HG02970 (cell line): ENCODE results near the gene C1S.
"Not testable (repeated sequence)": the region's sequence is repeated elsewhere in the genome, so short reads cannot be mapped to it uniquely, and the experiment has no call there.

Source experiments
- ATAC-seq: cut with Tn5 transposase; IDR thresholded peaks from one replicate; pipeline ENCODE4 v1.9.1; 2021; ENCODE audit warnings: mild to moderate bottlenecking, moderate library complexity, moderate number of reproducible peaks; ENCODE audit not compliant: unreplicated experiment, low FRiP score

C1S gene

DNA sequence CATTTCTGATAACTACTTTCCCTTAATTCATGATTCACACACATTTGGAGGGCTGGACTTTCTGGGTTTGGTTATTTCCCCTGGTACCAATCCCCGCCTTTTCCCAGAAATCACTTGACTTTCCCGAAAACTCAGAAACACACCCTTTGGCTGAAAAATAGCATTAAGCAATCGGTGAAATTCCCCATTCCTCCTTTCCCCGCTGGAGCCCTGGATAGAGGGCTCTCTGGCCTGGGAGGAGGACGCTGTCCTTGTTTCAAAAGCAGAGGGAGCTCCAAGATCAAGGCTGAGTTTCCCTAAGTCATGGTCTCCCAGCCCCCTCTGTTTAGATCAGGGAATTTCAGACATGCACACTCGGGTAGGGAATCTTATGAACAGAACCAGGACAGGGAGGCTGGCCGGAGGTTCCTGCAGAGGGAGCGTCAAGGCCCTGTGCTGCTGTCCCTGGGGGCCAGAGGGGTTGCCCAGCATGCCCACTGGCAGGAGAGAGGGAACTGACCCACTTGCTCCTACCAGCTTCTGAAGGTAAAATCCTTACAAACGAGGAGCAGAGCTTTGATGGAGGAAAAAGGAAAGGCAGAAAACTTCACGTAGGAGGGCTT is at the start of gene C1S:
Gene C1S, plus strand, starts transcription at position 366 of the 602 bp plus-strand sequence. CDS start 1,195 bp downstream, outside the sequence.
- ATAC-seq: no peak

DNA sequence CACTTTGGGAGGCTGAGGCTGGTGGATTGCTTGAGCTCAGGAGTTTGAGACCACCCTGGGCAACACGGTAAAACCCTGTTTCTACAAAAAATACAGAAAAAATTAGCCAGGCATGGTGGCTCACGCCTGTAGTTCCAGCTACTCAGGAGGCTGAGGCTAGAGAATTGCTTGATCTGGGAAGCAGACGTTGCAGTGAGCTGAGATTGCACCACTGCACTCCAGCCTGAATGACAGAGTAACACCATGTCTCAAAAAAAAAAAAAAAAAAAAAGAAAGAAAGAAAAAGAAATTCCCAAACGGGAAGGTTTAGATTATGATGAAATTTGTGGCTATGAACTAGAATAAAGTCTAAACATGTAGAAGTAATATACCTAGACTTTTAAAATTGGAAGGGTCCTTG is 49.1 kb upstream of the C1S start:
- not testable (repeated sequence) for ATAC-seq

DNA sequence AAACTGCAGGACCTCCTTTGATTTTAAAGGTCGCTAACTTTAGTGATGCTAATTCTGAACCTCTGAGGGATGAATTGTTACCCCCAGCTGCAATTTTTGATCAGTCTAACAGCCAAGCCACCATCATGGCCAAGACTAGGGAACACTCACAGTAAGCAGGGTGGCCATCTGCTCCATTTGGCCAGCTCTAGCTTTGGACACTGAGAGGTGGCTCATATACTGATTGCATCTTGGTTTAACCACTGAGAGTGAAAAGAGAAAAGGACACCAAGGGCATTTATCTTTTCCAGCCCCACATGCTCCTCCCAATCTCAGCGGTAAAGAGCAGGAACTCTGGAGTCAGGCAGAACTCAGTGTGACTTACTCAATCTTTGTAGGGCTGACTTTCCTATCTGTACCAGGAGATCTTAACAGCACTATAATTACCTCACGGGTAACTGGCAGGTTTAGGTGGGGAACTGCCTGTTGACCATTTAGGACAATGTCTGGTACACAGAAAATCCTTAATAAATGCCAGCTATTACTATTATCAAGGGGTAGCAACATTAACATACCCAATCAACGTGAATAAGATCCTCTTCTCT is 48.4 kb upstream of the C1S start:
- no peak for ATAC-seq

DNA sequence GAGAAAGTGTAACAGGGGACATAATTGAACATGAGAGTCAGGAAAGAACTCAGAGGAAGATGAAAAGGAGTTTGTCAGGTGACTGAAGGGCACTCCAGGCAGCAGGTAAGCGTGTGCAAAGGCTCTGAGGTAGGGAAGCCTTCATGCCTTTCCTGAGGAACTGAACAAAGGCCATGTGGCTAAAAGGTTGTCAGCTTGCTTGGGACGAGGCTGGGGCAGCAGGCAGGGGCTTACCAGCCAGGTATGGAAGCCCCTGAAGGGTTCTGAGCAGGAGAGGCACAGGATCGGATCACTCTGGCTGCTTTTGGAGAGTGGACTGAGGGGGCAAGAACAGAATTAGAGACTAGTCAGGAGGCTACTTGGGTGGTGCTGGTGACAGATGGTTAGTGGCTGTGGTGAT is 47.4 kb upstream of the C1S start:
- ATAC-seq: no peak

DNA sequence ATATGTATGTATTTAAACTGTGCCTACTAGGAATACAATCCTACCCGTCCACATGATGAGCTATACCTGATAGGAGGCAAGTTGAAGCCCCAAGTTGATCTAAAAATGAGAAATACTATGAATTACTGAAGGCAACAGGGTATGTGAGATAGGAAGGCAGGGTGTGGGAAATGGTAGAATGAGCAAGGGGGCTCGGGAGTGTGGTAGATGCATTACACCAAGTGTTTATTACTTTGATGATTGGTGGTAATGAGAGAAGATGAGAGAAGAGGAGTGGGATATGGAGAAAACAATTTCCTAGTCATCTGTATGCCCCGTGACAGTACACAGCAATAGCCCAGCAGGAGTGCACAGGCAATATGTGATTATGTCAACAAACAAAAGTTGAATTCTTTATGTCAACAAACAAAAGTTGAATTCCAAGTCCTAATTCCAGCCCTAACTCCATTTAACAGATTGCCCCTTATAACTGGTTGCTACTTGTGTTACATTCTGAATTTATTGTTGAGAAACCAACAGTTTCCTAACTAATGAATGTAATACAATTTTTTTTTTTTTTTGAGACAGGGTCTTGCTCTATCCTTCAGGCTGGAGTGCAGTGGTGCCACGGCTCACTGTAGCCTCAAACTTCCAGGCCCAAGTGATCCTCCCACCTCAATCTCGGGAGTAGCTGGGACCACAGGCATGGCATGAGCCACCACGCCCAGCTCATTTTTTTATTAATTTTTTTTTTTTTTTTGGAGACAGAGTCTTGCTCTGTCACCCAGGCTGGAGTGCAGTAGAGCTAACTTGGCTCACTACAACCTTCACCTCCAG is 44.8 kb upstream of the C1S start:
- ATAC-seq: no peak

DNA sequence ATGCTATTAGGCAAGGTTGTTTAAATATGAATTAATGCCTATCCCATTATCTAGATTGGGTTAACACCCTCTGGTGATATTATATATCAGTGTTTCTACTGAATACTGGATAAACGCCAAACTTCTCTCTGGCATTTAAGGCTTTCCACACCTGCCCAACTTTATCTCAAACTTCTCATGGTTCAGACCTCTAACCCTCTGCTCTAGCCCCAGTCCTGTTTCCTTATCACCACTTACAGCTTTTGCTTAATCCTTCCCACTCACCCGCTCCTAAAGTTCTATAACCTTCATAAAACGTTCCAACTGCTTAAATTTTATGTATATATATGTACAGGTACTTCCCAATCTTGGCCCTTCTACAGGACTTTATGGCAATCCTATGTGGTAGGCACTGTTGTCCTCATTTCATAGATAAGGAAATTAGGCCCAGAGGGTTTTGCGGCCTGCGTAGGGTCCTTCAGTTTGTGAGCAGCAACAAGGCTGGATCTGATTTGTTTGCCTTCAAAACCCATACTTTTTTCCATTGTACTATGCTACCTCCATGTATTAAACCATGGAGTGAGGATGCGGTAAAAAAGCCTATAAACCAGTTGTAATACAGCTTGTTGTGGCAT is 43.5 kb upstream of the C1S start:
- no peak for ATAC-seq

DNA sequence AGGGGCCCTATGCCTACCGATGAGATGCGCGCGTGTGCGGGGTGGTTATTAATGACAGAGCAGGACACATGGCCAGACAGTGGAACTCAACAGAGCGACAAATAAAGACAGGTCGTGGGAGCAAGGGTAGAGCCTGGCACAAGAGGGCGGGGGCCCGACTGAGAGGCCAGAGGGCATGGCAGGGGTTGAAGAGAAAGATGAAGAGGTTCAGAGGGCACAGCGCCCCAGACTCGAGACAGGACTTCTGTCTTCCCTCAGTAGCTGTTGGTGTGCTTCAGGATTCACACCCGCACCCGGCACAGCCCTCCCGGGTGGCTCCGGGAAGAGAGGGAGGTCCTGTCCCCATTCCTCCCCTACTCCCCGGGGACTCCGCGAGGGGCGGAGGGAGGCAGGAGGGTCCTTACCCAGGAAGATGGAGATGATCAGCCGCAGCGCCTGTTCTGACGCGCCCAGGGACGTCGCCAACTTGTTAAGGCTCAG is 42.6 kb upstream of the C1S start:
- no peak for ATAC-seq

DNA sequence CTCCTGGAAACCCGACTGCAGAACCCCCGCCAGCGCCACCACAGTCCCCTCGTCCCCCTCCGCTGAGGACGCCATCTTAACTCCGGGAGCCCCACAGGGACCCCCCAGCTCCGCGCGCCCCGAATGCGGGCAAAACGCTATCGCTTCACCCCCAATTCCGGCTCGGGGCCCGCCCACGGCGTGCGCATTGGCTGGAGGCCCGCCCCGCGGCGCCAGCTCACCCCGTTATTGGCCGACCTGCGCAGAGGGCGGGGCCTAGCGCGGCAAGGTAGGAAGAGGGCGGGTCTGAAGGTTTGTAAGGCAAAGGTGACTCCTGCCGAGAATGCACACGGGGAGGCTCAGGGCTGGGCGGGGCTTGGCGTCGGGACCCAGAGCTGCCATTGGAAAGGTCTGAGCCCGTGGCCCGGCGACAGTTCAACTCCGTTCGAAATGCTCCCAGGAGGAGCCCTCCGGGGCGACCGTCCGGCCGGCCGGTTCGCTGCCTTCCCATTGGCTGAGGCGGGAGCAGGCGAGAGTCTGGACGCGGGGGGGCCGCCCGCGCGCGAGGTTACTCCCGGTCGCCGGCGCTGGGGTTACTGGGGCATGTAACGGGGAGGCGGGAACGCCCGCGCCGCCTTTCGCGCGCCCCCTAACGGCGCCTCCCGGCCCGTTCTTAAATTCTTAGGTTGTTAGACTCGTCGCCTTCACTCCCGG is 42.0 kb upstream of the C1S start, which contains the start of gene LPCAT3:
Gene LPCAT3, minus strand, starts transcription at position 127 of the 693 bp plus-strand sequence. Its CDS starts 52 bp downstream, at position 75.
- peak; percentile 92 for ATAC-seq

DNA sequence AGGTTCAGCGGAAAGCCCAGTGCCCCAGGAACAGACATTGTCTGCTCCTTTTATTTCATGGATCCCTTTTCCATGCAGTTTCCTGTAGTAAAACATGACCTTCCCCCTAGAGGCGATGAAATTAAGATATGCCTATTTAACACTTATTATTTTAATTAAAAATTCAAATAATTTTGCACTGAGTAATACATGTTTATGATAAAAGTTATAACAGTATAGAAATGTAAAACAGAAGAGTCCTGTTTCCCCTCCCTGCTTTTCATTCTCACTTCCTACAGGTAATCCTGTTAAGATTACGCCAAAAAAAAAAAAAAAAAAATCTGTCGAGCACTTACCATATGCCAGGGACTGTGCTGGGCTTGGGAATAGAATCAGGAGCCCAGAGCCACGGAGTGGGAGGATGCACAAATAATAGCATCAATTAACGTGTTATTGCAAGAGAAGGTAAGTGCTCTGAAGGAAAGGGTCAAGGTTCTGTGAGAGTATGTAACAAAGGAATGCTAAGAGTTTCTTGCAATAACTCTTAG is 41.4 kb upstream of the C1S start:
- ATAC-seq: no peak

DNA sequence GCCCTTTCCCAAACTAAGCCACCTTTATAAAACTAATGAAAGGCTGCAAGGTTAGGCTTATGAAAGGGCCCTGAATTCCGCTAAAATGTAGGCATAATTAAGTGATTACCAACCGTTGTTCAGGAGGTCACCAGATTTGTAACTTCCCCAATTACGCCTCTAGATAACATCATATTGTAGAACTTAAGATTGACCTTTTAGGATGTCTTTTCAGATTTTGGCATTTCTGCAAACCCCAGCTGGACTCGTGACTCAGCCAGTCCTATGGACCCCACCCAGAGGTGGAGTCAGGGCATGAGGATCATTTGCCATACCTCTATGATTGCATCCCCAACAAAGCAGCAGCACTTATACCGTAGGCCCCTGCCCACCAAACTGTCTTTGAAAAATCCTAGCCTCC is 38.6 kb upstream of the C1S start:
- no peak for ATAC-seq

DNA sequence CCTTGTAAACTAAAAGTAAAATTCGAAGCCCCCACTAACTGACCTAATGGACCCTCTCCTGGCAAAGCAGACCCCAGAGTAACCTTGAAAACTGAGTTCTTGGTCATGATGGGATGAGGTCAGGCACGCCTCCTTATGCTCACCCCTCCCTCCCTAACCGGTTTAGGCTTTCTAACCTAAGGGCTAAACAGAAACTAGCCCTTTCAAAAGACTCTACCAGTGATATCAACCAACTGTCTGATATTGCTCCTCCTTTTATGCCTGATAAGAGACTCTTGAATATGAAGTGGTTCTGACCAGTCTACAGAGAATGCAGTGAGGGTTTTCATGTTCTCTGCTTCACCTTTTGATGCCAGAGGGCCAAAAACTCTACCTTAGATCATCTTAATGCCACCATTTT is 37.4 kb upstream of the C1S start:
- ATAC-seq: no peak

DNA sequence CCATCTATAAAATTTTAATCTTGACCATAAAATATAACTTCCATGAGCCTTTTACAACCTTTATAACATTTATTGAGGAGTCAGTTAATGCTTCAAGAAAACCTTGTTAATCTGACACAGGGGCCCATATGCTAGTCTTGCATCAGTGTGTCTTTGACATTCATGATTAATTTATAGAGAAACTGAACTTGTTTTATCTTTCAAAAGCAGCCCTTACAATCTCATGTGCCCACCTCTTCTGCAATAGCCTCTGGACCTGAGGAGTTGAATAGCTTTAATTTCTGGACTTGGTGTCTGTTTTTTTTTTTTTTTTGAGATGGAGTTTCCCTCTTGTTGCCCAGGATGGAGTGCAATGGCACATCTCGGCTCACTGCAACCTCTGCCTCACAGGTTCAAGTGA is 33.7 kb upstream of the C1S start:
- no peak for ATAC-seq

DNA sequence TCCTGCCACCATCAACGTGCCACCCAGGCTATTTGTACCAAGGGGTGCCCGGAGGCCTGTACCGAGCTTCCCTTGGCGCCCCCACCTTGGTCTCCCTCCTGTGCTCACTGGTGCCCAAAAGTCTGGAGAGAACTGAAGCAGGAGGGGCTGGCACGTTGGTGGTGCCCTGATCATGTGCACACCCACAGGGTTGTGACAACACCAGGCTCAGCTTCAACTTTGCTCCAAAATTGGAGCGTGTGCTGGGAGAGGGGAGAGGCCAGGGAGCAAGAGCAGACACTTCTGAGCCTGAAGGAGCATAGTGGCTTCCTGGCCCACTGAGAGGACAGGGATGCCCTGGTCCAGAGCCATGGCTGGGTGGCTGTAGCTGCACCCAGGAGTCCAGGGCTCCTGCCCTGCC is 29.2 kb upstream of the C1S start:
- no peak for ATAC-seq

DNA sequence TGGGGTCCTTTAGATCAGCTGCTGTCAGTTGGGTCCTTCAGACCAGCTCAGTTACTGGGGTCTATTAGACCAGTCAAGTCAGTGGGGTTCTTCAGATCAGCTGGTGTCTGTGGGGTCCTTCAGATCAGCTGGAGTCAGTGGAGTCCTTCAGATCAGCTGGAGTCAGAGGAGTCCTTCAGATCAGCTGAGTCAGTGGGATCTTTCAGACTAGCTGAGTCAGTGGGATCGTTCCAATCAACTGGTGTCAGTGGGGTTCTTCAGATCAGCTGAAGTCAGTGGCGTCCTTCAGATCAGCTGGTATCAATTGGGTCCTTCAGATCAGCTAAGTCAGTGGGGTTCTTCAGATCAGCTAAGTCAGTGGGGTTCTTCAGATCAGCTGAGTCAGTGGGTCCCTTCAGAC is 27.5 kb upstream of the C1S start:
- no peak for ATAC-seq

DNA sequence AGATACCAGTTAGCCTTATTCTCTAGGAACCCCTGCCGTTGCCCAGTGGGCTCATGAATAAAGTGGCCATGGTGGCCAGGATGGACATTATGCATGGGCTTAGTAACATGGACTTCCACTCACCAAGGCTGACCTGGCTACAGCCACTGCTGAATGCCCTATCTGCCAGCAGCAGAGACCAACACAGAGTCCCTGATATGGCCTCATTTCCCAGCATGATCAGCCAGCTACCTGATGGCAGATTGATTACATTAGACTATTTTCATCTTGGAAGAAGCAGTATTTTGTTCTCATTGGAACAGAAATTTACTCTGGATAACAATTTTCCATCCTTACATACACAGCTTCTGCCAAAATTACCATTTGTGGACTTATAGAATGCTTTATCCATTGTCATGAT is 26.1 kb upstream of the C1S start:
- ATAC-seq: no peak

DNA sequence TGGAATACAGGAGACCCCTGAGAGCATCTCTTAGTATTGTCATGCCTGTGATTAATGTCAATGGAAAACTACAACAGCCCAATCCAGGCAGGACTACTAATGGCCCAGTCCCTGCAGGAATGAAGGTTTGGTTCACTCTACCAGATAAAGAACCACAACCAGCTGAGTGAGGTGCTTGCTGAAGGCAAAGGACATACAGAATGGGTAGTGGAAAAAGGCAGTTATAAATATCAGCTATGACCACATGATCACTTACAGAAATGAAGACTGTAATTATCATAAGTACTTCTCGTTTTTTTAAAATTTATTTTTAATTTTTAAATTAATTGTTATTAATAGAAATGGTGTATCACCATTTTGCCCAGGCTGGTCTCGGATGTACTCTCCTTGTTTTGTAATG is 25.1 kb upstream of the C1S start:
- ATAC-seq: no peak

DNA sequence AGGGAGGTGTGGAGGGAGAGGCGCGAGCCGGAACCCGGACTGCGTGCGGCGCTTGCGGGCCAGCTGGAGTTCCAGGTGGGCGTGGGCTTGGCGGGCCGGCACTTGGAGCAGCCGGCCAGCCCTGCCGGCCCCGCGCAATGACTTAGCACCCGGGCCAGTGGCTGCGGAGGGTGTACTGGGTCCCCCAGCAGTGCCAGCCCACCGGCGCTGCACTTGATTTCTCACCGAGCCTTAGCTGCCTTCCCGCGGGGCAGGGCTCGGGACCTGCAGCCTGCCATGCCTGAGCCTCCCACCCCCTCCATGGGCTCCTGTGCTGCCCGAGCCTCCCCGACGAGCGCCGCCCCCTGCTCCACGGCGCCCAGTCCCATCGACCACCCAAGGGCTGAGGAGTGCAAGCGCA is 23.1 kb upstream of the C1S start:
- ATAC-seq: not testable (repeated sequence)

DNA sequence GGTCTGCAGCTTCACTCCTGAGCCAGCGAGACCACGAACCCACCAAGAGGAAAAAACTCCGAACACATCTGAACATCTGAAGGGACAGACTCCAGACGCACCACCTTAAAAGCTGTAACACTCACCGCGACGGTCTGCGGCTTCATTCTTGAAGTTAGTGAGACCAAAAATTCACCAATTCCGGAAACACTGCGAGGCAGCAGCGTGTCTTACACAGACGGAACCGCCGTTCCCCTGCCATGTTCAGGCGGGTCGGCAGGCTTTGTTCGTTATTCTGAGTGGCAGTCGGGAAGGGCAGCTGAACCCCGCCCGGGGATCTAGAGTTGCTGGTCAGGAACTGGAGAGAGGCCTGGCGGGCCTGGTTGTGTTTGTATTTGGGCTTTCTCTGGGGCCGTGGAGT is 21.9 kb upstream of the C1S start:
- no peak for ATAC-seq

DNA sequence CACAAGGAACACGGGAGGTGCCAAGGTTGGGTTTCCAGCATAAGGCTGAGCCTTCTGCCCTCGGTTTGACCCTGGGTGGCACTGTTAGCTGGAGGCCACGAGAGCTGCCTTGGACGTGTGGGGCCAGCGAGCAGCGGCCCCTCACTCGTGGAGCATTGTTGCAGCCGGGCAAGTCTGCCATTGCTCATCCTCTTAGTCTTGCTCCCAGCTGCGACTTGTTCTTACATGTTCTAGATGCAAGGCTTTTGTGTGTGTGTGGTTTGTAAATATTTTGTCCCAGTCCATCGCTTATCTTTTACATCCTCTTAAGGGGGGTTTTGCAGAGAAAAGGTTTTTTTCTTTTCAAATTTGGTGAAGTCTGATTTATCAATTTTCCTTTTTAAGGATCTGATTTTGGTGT is 21.1 kb upstream of the C1S start:
- ATAC-seq: no peak

DNA sequence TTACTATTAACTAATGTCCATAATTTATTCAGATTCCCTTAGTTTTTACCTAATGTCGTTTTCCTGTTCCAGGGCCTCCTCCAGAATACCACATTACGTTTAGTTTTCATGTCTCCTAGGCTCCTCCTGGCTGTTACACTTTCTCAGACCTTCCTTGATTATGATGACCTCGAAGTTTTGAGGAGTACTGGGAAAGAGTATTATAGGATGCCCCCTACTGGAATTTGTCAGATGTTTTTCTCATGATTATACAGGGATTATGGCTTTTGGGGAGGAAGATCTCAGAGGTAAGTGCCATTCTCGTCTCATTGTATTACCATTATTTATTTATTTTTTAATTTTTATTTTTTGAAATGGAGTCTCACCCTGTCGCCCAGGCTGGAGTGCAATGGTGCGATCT is 17.7 kb upstream of the C1S start:
- no peak for ATAC-seq
